Endodermal cell (in vitro differentiated cells): ENCODE measurements around the gene SH3BP2. TPM values are rescaled to one million over a fixed set of nuclear protein-coding genes. Genes with fewer than 3 reads are reported as not detected.

Source experiments
- DNase-seq: peaks from one replicate; pipeline ENCODE4 v3.0.0-alpha.2; 2017
- H3K27ac ChIP-seq: 2 replicates; pipeline ENCODE4 v1.5.1; 2013; ENCODE audit warnings: mild to moderate bottlenecking, low read depth, low read length, moderate library complexity
- H3K27me3 ChIP-seq: 2 replicates; pipeline ENCODE4 v1.6.1; 2013; ENCODE audit warnings: mild to moderate bottlenecking, low read length, moderate library complexity; ENCODE audit not compliant: insufficient read depth, control insufficient read depth, poor library complexity, severe bottlenecking
- H3K36me3 ChIP-seq: 2 replicates; pipeline ENCODE4 v1.7.0; 2013; ENCODE audit warnings: mild to moderate bottlenecking, low read length, moderate library complexity; ENCODE audit not compliant: control insufficient read depth, insufficient read depth
- H3K4me1 ChIP-seq: one replicate; pipeline ENCODE4 v1.7.0; 2013; ENCODE audit warnings: low read length; ENCODE audit not compliant: control insufficient read depth, insufficient read depth
- H3K4me3 ChIP-seq: 2 replicates; pipeline ENCODE4 v1.5.1; 2013; ENCODE audit warnings: mild to moderate bottlenecking, low read length, moderate library complexity
- H3K9ac ChIP-seq: 2 replicates; pipeline ENCODE4 v1.6.1; 2013; ENCODE audit warnings: mild to moderate bottlenecking, low read length, moderate library complexity; ENCODE audit not compliant: poor library complexity, severe bottlenecking; ENCODE audit errors: extremely low read depth
- H3K9me3 ChIP-seq: 2 replicates; pipeline ENCODE4 v1.6.1; 2013; ENCODE audit warnings: mild to moderate bottlenecking, low read length, moderate library complexity; ENCODE audit not compliant: control insufficient read depth
- H3K27ac Mint-ChIP-seq: 2 replicates; pipeline ENCODE4 v1.8.0; 2020; ENCODE audit warnings: mixed read lengths
- H3K27me3 Mint-ChIP-seq: 2 replicates; pipeline ENCODE4 v1.8.0; 2021; ENCODE audit warnings: mild to moderate bottlenecking, mixed read lengths; ENCODE audit not compliant: insufficient read depth
- H3K36me3 Mint-ChIP-seq: 2 replicates; pipeline ENCODE4 v1.8.0; 2020; ENCODE audit warnings: low read depth, mixed read lengths
- H3K4me1 Mint-ChIP-seq: 2 replicates; pipeline ENCODE4 v1.8.0; 2020; ENCODE audit warnings: mixed read lengths
- H3K4me3 Mint-ChIP-seq: 2 replicates; pipeline ENCODE4 v1.8.0; 2020; ENCODE audit warnings: mild to moderate bottlenecking, moderate library complexity, mixed read lengths
- H3K9me3 Mint-ChIP-seq: 2 replicates; pipeline ENCODE4 v1.8.0; 2020; ENCODE audit warnings: mild to moderate bottlenecking, mixed read lengths
- WGBS, 2 experiments: methylation state at CpG; one replicate each; pipeline versions ENCODE4 v1.1.5 to v1.1.7; 2013; ENCODE audit warnings: missing lambda C conversion rate in 2 of 2, mixed read lengths in 1 of 2; ENCODE audit not compliant: insufficient coverage in 1 of 2, insufficient read length in 1 of 2; 5-methylcytosine and 5-hydroxymethylcytosine counted together
- total RNA-seq, 2 donors: library from RNA; stranded (reverse); fragmentation: NEBNext Ultra II Directional in 1 of 2; extraction: Animal tissue kit (Norgen Biotek cat#: 25700) in 1 of 2; gene quantifications; 2 replicates in 1 of 2; 3 replicates in 1 of 2; pipeline ENCODE4 v1.2.1, GENCODE V29; 2021
- TF ChIP-seq, protein P1 (sequence below): fragments of 200-600 bp; sonication (generic); conservative IDR thresholded peaks from 2 replicates; pipeline ENCODE4 v1.5.0; 2021; ENCODE audit warnings: antibody characterized with exemption, mild to moderate bottlenecking

SH3BP2 gene
- total RNA-seq, 2 donors from 2014 or later: 40.5 to 43.8 TPM

DNA sequence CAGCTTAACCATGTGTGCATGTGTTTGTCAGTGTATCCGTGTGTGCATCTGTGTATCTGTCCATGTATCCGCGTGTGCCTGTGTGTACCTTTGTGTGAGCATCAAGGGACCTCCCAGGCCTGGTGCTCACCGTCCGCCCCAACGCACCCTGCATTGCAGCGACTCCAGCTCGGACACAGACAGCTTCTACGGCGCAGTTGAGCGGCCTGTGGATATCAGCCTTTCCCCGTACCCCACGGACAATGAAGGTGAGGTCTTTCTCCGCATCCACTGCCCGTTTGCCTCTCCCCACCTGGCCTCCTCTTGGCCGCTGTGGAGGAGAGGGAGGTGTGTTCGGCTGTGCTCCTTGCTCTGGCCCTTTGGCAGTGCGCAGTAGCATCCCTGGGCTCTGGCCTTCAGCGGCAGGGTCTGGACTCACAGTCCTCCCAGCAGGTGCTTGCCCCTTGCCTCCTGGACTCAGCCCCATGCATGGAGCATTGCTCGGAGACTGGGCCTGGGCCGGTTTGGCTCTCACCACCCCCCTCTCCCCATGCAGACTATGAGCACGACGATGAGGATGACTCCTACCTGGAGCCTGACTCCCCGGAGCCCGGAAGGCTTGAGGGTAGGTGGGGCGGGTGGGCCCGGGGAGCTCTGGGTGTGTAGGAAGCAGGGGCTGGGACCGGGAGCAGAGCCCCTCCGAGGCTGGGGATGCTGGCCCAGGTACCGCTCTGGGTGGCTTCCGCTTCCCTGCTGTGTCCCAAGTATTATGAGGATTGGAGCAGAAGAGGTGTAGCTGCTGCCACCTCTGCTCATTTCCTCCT, 34.4 kb downstream of the SH3BP2 start:
- H3K4me1 ChIP-seq: no peaks in the 10 kb centered on the region
- H3K27me3 ChIP-seq: no peaks in the 10 kb centered on the region
- H3K4me3 ChIP-seq: no peak overlapping the region
- no peaks in the 10 kb centered on the region for H3K4me1 Mint-ChIP-seq
- H3K9ac ChIP-seq: no peak overlapping the region
- H3K27ac ChIP-seq: no peak overlapping the region
- DNase-seq: no peak
- 92 to 98% methylated on average over 17 to 31 of the region's 31 CpGs for WGBS, 2 experiments
- H3K36me3 Mint-ChIP-seq: peaks cover 51% of the 10 kb centered on the region
- no peak overlapping the region for H3K27ac Mint-ChIP-seq
- H3K36me3 ChIP-seq: peaks cover 16% of the 10 kb centered on the region
- no peaks in the 10 kb centered on the region for H3K9me3 ChIP-seq
- no peaks in the 10 kb centered on the region for H3K27me3 Mint-ChIP-seq
- TF ChIP-seq, protein P1, sequence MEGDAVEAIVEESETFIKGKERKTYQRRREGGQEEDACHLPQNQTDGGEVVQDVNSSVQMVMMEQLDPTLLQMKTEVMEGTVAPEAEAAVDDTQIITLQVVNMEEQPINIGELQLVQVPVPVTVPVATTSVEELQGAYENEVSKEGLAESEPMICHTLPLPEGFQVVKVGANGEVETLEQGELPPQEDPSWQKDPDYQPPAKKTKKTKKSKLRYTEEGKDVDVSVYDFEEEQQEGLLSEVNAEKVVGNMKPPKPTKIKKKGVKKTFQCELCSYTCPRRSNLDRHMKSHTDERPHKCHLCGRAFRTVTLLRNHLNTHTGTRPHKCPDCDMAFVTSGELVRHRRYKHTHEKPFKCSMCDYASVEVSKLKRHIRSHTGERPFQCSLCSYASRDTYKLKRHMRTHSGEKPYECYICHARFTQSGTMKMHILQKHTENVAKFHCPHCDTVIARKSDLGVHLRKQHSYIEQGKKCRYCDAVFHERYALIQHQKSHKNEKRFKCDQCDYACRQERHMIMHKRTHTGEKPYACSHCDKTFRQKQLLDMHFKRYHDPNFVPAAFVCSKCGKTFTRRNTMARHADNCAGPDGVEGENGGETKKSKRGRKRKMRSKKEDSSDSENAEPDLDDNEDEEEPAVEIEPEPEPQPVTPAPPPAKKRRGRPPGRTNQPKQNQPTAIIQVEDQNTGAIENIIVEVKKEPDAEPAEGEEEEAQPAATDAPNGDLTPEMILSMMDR: no peak
- no peak overlapping the region for H3K4me3 Mint-ChIP-seq
- H3K9me3 Mint-ChIP-seq: no peaks in the 10 kb centered on the region

DNA sequence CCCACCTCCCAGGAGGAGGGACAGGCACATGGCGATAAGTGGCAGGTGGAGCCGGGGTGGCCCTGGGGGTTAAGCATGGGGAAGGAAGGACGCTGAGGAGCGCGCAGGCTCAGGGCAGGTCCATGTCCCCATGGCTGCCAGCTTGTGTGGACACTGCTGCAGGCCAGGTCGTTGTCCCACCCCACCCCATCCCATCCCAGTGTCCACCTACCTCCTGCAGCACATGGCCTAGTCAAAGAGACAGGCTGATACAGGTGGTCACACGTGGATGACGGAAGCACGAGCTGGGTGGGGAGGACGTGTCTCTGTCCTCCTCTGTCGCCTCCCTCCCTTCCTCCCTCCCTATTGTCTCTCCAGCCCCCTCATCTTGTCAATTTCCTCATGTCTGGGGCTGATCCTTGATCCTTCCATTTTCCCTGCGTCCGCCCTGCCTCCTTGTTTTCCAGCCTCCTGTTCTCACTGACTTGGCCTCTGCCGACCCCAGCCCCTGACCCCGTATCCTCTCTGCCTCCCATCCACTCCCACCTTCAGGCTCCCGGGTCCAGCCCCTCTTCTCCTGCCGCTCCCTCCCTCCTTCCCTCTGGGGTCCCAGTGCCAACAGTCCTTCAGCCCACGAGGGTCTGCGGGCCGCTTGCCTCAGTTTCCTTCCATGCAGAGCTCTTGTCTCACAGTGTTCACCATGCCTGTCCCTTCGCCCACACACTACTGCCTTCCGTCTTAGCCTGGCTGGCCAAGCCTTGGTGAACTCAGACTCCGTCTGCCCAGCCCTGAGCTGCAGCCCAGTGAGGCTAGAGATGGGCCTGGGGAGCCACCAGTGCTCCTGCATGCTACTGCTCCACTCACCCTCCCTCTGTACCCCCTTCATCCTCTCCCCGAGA, 35.2 kb downstream of the SH3BP2 start:
- no peak for DNase-seq
- Histone ChIP-seq H3K27me3 (no peaks in the 10 kb centered on the region), H3K9me3 (no peaks in the 10 kb centered on the region), H3K9ac (no peak overlapping the region), H3K36me3 (peaks cover 16% of the 10 kb centered on the region), H3K4me3 (no peak overlapping the region), H3K4me1 (no peaks in the 10 kb centered on the region), H3K27ac (no peak overlapping the region)
- no peaks in the 10 kb centered on the region for H3K4me1 Mint-ChIP-seq
- no peaks in the 10 kb centered on the region for H3K9me3 Mint-ChIP-seq
- TF ChIP-seq, protein P1: no peak
- H3K36me3 Mint-ChIP-seq: peaks cover 51% of the 10 kb centered on the region
- H3K4me3 Mint-ChIP-seq: no peak overlapping the region
- H3K27ac Mint-ChIP-seq: no peak overlapping the region
- no peaks in the 10 kb centered on the region for H3K27me3 Mint-ChIP-seq
- 92 to 94% methylated on average over 15 to 24 of the region's 24 CpGs for WGBS, 2 experiments

DNA sequence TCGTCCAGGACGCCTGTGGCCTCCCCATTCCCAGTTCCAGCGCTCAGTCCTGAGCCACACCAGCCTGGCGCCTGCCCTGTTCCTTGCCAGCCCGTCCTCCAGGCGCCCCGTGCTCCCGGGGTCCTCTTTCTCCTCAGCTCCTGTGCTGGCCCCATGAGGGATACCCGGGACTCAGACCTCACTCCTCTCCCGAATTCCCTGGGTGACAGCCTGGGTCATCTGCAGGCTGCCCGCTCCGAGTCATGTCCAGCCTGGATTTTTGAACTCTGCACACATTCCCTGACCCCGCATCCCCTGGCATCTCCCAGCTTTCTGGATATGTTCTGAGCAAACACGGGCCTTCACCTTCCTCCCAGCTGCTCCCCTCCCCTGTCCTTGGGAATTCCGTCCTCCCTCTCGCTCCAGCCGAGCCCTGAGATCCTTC, 35.9 kb downstream of the SH3BP2 start:
- Histone ChIP-seq H3K4me1 (no peaks in the 10 kb centered on the region), H3K27me3 (no peaks in the 10 kb centered on the region), H3K36me3 (peaks cover 17% of the 10 kb centered on the region), H3K27ac (no peak overlapping the region), H3K4me3 (no peak overlapping the region), H3K9ac (no peak overlapping the region), H3K9me3 (no peaks in the 10 kb centered on the region)
- peaks cover 55% of the 10 kb centered on the region for H3K36me3 Mint-ChIP-seq
- H3K27ac Mint-ChIP-seq: peak overlapping the region; percentile 26
- no peak overlapping the region for H3K4me3 Mint-ChIP-seq
- TF ChIP-seq, protein P1: no peak
- DNase-seq: no peak
- 93 to 96% methylated on average over 17 of the region's 17 CpGs for WGBS, 2 experiments
- no peaks in the 10 kb centered on the region for H3K9me3 Mint-ChIP-seq
- H3K27me3 Mint-ChIP-seq: no peaks in the 10 kb centered on the region
- H3K4me1 Mint-ChIP-seq: no peaks in the 10 kb centered on the region
